GM23338 (cell line): ENCODE results near the gene SUGCT. TPM values are rescaled to one million over a fixed set of nuclear protein-coding genes. Genes with fewer than 3 reads are reported as not detected.

Experiments
- ATAC-seq: fragments of 200-7000 bp; cut with Tn5 transposase; 3 replicates; pipeline ENCODE4 v1.9.1; 2020
- DNase-seq: peaks from one replicate; pipeline ENCODE4 v3.0.0-alpha.2; 2015; ENCODE audit warnings: low spot score
- H2AFZ ChIP-seq: fragments of 200-600 bp; sonication (generic); 2 replicates; pipeline ENCODE4 v1.8.0; 2016; ENCODE audit warnings: antibody characterized with exemption, mild to moderate bottlenecking, moderate library complexity
- H3F3A ChIP-seq: fragments of 200-600 bp; sonication (generic); replicated peaks from 2 replicates; pipeline ENCODE4 v1.8.0; 2017; ENCODE audit warnings: antibody characterized with exemption, mixed run types, low read depth
- H3K27ac ChIP-seq: fragments of 200-600 bp; sonication (generic); 2 replicates; pipeline ENCODE4 v1.6.1; 2016; ENCODE audit warnings: low read depth
- H3K27me3 ChIP-seq: fragments of 200-600 bp; sonication (generic); 2 replicates; pipeline ENCODE4 v1.8.0; 2016; ENCODE audit warnings: mild to moderate bottlenecking, mixed run types, moderate library complexity; ENCODE audit not compliant: insufficient read depth
- H3K36me3 ChIP-seq: fragments of 200-600 bp; sonication (generic); 2 replicates; pipeline ENCODE4 v1.8.0; 2016; ENCODE audit warnings: mild to moderate bottlenecking; ENCODE audit not compliant: insufficient read depth
- H3K4me1 ChIP-seq: fragments of 200-600 bp; sonication (generic); 2 replicates; pipeline ENCODE4 v1.8.0; 2016; ENCODE audit warnings: mild to moderate bottlenecking, moderate library complexity; ENCODE audit not compliant: insufficient read depth
- H3K4me2 ChIP-seq: fragments of 200-600 bp; sonication (generic); 2 replicates; pipeline ENCODE4 v1.7.1; 2017; ENCODE audit warnings: mixed run types
- H3K4me3 ChIP-seq: fragments of 200-600 bp; sonication (generic); 2 replicates; pipeline ENCODE4 v1.6.1; 2016; ENCODE audit warnings: mixed run types
- H3K79me2 ChIP-seq: fragments of 200-600 bp; sonication (generic); replicated peaks from 2 replicates; pipeline ENCODE4 v1.8.0; 2017; ENCODE audit warnings: mild to moderate bottlenecking; ENCODE audit not compliant: insufficient read depth
- H3K9me2 ChIP-seq: fragments of 200-600 bp; sonication (generic); 2 replicates; pipeline ENCODE4 v1.8.0; 2017; ENCODE audit not compliant: insufficient read depth
- H4K20me1 ChIP-seq: fragments of 200-600 bp; sonication (generic); replicated peaks from 2 replicates; pipeline ENCODE4 v1.8.0; 2017; ENCODE audit warnings: mild to moderate bottlenecking; ENCODE audit not compliant: insufficient read depth
- H3K27ac Mint-ChIP-seq: 2 replicates; pipeline ENCODE4 v1.8.0; 2020; ENCODE audit warnings: inconsistent platforms, mild to moderate bottlenecking, moderate library complexity, mixed read lengths
- H3K27me3 Mint-ChIP-seq: 3 replicates; pipeline ENCODE4 v1.8.0; 2022; ENCODE audit warnings: low read depth, mild to moderate bottlenecking, moderate library complexity, mixed read lengths, inconsistent platforms; ENCODE audit not compliant: insufficient read depth, poor library complexity
- H3K36me3 Mint-ChIP-seq: 3 replicates; pipeline ENCODE4 v1.8.0; 2021; ENCODE audit warnings: low read depth, mild to moderate bottlenecking, inconsistent platforms, moderate library complexity, mixed read lengths
- H3K4me1 Mint-ChIP-seq: 3 replicates; pipeline ENCODE4 v1.8.0; 2020; ENCODE audit warnings: mild to moderate bottlenecking, inconsistent platforms, mixed read lengths
- H3K4me3 Mint-ChIP-seq: 3 replicates; pipeline ENCODE4 v1.8.0; 2021; ENCODE audit warnings: moderate library complexity, mild to moderate bottlenecking, inconsistent platforms, mixed read lengths
- H3K9me3 Mint-ChIP-seq: 3 replicates; pipeline ENCODE4 v1.8.0; 2020; ENCODE audit warnings: moderate library complexity, mild to moderate bottlenecking, inconsistent platforms, mixed read lengths
- CREB1 ChIP-seq: fragments of 250-450 bp; sonication (Bioruptor Pico); IDR thresholded peaks from 2 replicates; pipeline ENCODE4 v1.5.0; 2020; ENCODE audit warnings: low read depth, mild to moderate bottlenecking, moderate library complexity
- EZH2 ChIP-seq: fragments of 200-600 bp; sonication (generic); IDR thresholded peaks from one replicate; pipeline ENCODE4 v1.8.0; 2017; ENCODE audit warnings: antibody characterized with exemption, mild to moderate bottlenecking, low read depth; ENCODE audit not compliant: unreplicated experiment
- EZH2phosphoT487 ChIP-seq: fragments of 200-600 bp; sonication (generic); IDR thresholded peaks from one replicate; pipeline ENCODE4 v1.8.1; 2018; ENCODE audit warnings: antibody characterized with exemption; ENCODE audit not compliant: unreplicated experiment
- JUNB ChIP-seq: IDR thresholded peaks from one replicate; pipeline ENCODE4 v1.6.1; 2016; ENCODE audit warnings: antibody characterized with exemption; ENCODE audit not compliant: unreplicated experiment
- NANOG ChIP-seq: IDR thresholded peaks from 2 replicates; pipeline ENCODE4 v1.6.1; 2016; ENCODE audit warnings: antibody characterized with exemption, borderline replicate concordance
- POLR2AphosphoS5 ChIP-seq: IDR thresholded peaks from 2 replicates; pipeline ENCODE4 v1.6.1; 2016; ENCODE audit warnings: antibody characterized with exemption, low read depth
- STAT1 ChIP-seq: IDR thresholded peaks from one replicate; pipeline ENCODE4 v1.6.1; 2016; ENCODE audit warnings: antibody characterized with exemption; ENCODE audit not compliant: unreplicated experiment
- ZNF114 ChIP-seq: fragments of 250-450 bp; sonication (Bioruptor Pico); IDR thresholded peaks from 2 replicates; pipeline ENCODE4 v1.5.0; 2020; ENCODE audit warnings: mild to moderate bottlenecking, moderate library complexity
- ZNF331 ChIP-seq: fragments of 250-450 bp; sonication (Bioruptor Pico); IDR thresholded peaks from 2 replicates; pipeline ENCODE4 v1.5.0; 2020; ENCODE audit warnings: low read depth, mild to moderate bottlenecking, moderate library complexity
- polyA plus RNA-seq: library from polyadenylated mRNA; unstranded; fragments of >200 nt; fragmentation: Nextera tagmentation; extraction: Ambion mirVana; gene quantifications from 2 replicates; pipeline ENCODE4 v1.2.1, GENCODE V29; 2016
- total RNA-seq: library from RNA; depleted of rRNA; stranded (reverse); fragments of >200 nt; shearing (Covaris generic); gene quantifications from 2 replicates; pipeline ENCODE4 v1.2.3, GENCODE V29; 2014
- TF ChIP-seq, protein P1 (sequence below), 2 experiments: fragments of 200-600 bp in 1 of 2; sonication (generic) in 1 of 2; conservative IDR thresholded peaks; 2 replicates each; pipeline versions ENCODE4 v1.5.1 to v1.6.1; 2016 to 2017; ENCODE audit warnings: antibody characterized with exemption in 2 of 2, low read depth in 2 of 2, mild to moderate bottlenecking in 2 of 2, moderate library complexity in 1 of 2
- TF ChIP-seq, protein P2 (sequence below): IDR thresholded peaks from one replicate; pipeline ENCODE4 v1.6.1; 2018; ENCODE audit warnings: antibody characterized with exemption; ENCODE audit not compliant: unreplicated experiment
- TF ChIP-seq, protein P3 (sequence below): fragments of 250-450 bp; sonication (Bioruptor Pico); IDR thresholded peaks from 2 replicates; pipeline ENCODE4 v1.5.0; 2020; ENCODE audit warnings: mild to moderate bottlenecking, moderate library complexity
- TF ChIP-seq, protein P4 (sequence below): IDR thresholded peaks from 2 replicates; pipeline ENCODE4 v1.6.1; 2016; ENCODE audit warnings: antibody characterized with exemption

The SUGCT gene
- total and polyA plus RNA-seq, 2 experiments from 2014 or later: 4.2 to 5.6 TPM

DNA sequence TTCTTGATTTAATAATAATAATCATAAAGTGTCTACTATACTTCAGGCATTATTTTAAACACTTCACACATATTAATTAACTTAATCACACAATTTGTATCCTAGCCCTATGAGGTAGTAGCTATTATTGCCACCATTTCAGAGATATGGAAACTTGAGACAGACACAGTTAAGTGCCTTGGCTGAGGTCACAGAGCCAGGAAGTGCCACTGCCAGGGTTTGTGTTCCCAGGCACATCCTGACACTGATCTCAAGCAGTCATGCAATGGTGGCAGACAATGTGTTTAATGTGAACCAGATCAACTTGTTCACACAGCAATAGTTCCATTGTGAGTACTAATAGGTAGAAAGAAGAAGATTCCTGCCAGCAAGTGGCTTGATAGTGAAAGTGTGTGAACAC is 666.0 kb downstream of the SUGCT start:
- no peaks in the 10 kb centered on the region for H3K79me2 ChIP-seq
- DNase-seq: no peak
- peaks cover 8% of the 10 kb centered on the region; the same call in 1 of the 2 replicates for H3K4me1 ChIP-seq
- no peaks in the 10 kb centered on the region for H3F3A ChIP-seq
- no peak for ATAC-seq
- no peaks in the 10 kb centered on the region for H3K36me3 Mint-ChIP-seq
- no peaks in the 10 kb centered on the region for H3K9me3 Mint-ChIP-seq
- no peak overlapping the region for H3K4me2 ChIP-seq
- H3K36me3 ChIP-seq: no peaks in the 10 kb centered on the region
- H3K27ac ChIP-seq: no peak overlapping the region
- TF ChIP-seq, protein P1, sequence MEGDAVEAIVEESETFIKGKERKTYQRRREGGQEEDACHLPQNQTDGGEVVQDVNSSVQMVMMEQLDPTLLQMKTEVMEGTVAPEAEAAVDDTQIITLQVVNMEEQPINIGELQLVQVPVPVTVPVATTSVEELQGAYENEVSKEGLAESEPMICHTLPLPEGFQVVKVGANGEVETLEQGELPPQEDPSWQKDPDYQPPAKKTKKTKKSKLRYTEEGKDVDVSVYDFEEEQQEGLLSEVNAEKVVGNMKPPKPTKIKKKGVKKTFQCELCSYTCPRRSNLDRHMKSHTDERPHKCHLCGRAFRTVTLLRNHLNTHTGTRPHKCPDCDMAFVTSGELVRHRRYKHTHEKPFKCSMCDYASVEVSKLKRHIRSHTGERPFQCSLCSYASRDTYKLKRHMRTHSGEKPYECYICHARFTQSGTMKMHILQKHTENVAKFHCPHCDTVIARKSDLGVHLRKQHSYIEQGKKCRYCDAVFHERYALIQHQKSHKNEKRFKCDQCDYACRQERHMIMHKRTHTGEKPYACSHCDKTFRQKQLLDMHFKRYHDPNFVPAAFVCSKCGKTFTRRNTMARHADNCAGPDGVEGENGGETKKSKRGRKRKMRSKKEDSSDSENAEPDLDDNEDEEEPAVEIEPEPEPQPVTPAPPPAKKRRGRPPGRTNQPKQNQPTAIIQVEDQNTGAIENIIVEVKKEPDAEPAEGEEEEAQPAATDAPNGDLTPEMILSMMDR (conservative IDR thresholded peaks at IDR 0.05; ENCODE audit: low read depth in 2 of 2): no peak
- TF ChIP-seq EZH2 (no peak), CREB1 (no peak), NANOG (no peak), ZNF114 (CRISPR knock-in tag) (no peak), POLR2AphosphoS5 (no peak), EZH2phosphoT487 (no peak), STAT1 (no peak), JUNB (no peak), ZNF331 (CRISPR knock-in tag) (no peak)
- TF ChIP-seq, protein P2, sequence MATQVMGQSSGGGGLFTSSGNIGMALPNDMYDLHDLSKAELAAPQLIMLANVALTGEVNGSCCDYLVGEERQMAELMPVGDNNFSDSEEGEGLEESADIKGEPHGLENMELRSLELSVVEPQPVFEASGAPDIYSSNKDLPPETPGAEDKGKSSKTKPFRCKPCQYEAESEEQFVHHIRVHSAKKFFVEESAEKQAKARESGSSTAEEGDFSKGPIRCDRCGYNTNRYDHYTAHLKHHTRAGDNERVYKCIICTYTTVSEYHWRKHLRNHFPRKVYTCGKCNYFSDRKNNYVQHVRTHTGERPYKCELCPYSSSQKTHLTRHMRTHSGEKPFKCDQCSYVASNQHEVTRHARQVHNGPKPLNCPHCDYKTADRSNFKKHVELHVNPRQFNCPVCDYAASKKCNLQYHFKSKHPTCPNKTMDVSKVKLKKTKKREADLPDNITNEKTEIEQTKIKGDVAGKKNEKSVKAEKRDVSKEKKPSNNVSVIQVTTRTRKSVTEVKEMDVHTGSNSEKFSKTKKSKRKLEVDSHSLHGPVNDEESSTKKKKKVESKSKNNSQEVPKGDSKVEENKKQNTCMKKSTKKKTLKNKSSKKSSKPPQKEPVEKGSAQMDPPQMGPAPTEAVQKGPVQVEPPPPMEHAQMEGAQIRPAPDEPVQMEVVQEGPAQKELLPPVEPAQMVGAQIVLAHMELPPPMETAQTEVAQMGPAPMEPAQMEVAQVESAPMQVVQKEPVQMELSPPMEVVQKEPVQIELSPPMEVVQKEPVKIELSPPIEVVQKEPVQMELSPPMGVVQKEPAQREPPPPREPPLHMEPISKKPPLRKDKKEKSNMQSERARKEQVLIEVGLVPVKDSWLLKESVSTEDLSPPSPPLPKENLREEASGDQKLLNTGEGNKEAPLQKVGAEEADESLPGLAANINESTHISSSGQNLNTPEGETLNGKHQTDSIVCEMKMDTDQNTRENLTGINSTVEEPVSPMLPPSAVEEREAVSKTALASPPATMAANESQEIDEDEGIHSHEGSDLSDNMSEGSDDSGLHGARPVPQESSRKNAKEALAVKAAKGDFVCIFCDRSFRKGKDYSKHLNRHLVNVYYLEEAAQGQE: no peak
- TF ChIP-seq, protein P3, sequence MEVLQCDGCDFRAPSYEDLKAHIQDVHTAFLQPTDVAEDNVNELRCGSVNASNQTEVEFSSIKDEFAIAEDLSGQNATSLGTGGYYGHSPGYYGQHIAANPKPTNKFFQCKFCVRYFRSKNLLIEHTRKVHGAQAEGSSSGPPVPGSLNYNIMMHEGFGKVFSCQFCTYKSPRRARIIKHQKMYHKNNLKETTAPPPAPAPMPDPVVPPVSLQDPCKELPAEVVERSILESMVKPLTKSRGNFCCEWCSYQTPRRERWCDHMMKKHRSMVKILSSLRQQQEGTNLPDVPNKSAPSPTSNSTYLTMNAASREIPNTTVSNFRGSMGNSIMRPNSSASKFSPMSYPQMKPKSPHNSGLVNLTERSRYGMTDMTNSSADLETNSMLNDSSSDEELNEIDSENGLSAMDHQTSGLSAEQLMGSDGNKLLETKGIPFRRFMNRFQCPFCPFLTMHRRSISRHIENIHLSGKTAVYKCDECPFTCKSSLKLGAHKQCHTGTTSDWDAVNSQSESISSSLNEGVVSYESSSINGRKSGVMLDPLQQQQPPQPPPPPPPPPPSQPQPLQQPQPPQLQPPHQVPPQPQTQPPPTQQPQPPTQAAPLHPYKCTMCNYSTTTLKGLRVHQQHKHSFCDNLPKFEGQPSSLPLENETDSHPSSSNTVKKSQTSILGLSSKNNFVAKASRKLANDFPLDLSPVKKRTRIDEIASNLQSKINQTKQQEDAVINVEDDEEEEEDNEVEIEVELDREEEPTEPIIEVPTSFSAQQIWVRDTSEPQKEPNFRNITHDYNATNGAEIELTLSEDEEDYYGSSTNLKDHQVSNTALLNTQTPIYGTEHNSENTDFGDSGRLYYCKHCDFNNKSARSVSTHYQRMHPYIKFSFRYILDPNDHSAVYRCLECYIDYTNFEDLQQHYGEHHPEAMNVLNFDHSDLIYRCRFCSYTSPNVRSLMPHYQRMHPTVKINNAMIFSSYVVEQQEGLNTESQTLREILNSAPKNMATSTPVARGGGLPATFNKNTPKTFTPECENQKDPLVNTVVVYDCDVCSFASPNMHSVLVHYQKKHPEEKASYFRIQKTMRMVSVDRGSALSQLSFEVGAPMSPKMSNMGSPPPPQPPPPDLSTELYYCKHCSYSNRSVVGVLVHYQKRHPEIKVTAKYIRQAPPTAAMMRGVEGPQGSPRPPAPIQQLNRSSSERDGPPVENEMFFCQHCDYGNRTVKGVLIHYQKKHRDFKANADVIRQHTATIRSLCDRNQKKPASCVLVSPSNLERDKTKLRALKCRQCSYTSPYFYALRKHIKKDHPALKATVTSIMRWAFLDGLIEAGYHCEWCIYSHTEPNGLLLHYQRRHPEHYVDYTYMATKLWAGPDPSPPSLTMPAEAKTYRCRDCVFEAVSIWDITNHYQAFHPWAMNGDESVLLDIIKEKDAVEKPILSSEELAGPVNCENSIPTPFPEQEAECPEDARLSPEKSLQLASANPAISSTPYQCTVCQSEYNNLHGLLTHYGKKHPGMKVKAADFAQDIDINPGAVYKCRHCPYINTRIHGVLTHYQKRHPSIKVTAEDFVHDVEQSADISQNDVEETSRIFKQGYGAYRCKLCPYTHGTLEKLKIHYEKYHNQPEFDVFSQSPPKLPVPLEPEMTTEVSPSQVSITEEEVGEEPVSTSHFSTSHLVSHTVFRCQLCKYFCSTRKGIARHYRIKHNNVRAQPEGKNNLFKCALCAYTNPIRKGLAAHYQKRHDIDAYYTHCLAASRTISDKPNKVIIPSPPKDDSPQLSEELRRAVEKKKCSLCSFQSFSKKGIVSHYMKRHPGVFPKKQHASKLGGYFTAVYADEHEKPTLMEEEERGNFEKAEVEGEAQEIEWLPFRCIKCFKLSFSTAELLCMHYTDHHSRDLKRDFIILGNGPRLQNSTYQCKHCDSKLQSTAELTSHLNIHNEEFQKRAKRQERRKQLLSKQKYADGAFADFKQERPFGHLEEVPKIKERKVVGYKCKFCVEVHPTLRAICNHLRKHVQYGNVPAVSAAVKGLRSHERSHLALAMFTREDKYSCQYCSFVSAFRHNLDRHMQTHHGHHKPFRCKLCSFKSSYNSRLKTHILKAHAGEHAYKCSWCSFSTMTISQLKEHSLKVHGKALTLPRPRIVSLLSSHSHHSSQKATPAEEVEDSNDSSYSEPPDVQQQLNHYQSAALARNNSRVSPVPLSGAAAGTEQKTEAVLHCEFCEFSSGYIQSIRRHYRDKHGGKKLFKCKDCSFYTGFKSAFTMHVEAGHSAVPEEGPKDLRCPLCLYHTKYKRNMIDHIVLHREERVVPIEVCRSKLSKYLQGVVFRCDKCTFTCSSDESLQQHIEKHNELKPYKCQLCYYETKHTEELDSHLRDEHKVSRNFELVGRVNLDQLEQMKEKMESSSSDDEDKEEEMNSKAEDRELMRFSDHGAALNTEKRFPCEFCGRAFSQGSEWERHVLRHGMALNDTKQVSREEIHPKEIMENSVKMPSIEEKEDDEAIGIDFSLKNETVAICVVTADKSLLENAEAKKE: no peak
- TF ChIP-seq, protein P4, sequence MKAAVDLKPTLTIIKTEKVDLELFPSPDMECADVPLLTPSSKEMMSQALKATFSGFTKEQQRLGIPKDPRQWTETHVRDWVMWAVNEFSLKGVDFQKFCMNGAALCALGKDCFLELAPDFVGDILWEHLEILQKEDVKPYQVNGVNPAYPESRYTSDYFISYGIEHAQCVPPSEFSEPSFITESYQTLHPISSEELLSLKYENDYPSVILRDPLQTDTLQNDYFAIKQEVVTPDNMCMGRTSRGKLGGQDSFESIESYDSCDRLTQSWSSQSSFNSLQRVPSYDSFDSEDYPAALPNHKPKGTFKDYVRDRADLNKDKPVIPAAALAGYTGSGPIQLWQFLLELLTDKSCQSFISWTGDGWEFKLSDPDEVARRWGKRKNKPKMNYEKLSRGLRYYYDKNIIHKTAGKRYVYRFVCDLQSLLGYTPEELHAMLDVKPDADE: no peak
- H4K20me1 ChIP-seq: no peaks in the 10 kb centered on the region
- H3K27me3 ChIP-seq: no peaks in the 10 kb centered on the region
- no peak overlapping the region for H3K4me3 Mint-ChIP-seq
- H3K27ac Mint-ChIP-seq: no peak overlapping the region
- no peak overlapping the region for H2AFZ ChIP-seq
- H3K4me3 ChIP-seq: no peak overlapping the region
- H3K27me3 Mint-ChIP-seq: peaks cover 2% of the 10 kb centered on the region
- no peaks in the 10 kb centered on the region for H3K9me2 ChIP-seq
- H3K4me1 Mint-ChIP-seq: peaks cover 5% of the 10 kb centered on the region; the same call in 2 of the 3 replicates
